ENCODE measurements around the gene AFF1. TPM values are rescaled to one million over a fixed set of nuclear protein-coding genes. Genes with fewer than 3 reads are reported as not detected.

AFF1 gene
- polyA plus RNA-seq, 1 donor (not counting 4 experiments of a cell fraction or from before 2014, with no cell fraction given), result 14.4 TPM

GRCh38 chr4:87116231-87116630, 181.4 kb downstream of the AFF1 start:
- Histone ChIP-seq H3K27ac (ENCODE audit: control insufficient read depth, insufficient read depth, low read length) (no peak overlapping the region), H4K20me1 (ENCODE audit: control insufficient read depth, extremely low read depth, insufficient read depth, low read length) (no peaks in the 10 kb centered on the region), H3K4me1 (ENCODE audit: control insufficient read depth, extremely low read depth, insufficient read depth, low read length) (peaks cover 28% of the 10 kb centered on the region), H2AFZ (ENCODE audit: control insufficient read depth, low read length) (no peak overlapping the region), H3K79me2 (ENCODE audit: control insufficient read depth, insufficient read depth, low read length) (no peaks in the 10 kb centered on the region), H3K9me3 (ENCODE audit: control insufficient read depth, low read depth, low read length) (no peaks in the 10 kb centered on the region), H3K4me3 (ENCODE audit: control insufficient read depth in 2 of 3, extremely low read depth in 1 of 3, insufficient read depth in 2 of 3, low read depth in 1 of 3, low read length in 3 of 3) (no peak overlapping the region), H3K27me3 (ENCODE audit: control insufficient read depth, extremely low read depth, insufficient read depth, low read length) (no peaks in the 10 kb centered on the region), H3K9ac (ENCODE audit: control insufficient read depth, extremely low read depth, insufficient read depth, low read length) (no peak overlapping the region), H3K36me3 (ENCODE audit: control insufficient read depth in 2 of 2, extremely low read depth in 1 of 2, insufficient read depth in 2 of 2, low read length in 2 of 2) (peaks cover 12 to 16% of the 10 kb centered on the region in 2 experiments), H3K9me1 (ENCODE audit: control insufficient read depth, extremely low read depth, insufficient read depth, low read length) (no peaks in the 10 kb centered on the region), H3K4me2 (ENCODE audit: control insufficient read depth, extremely low read depth, insufficient read depth, low read depth, low read length) (no peak overlapping the region)
- dilution Hi-C loops (cut with MboI; ENCODE audit: extremely low pct_ligation_motif_present, low sequenced_read_pairs), result no loop called here
- DNase-seq (ENCODE audit: low read depth, low spot score), result no peak
- FAIRE-seq, result no peak
- TF ChIP-seq CTCF (optimal IDR thresholded peaks at IDR 0.05 in 1 of 3, IDR thresholded peaks at IDR 0.05 in 1 of 3, conservative IDR thresholded peaks at IDR 0.05 in 1 of 3; ENCODE audit: extremely low read depth in 1 of 3, insufficient read depth in 2 of 3, low read length in 3 of 3), result no peak

GRCh38 chr4:87117051-87117731, 182.4 kb downstream of the AFF1 start:
- Histone ChIP-seq H3K9me1 (ENCODE audit: control insufficient read depth, extremely low read depth, insufficient read depth, low read length) (peaks cover 2% of the 10 kb centered on the region), H2AFZ (ENCODE audit: control insufficient read depth, low read length) (no peak overlapping the region), H4K20me1 (ENCODE audit: control insufficient read depth, extremely low read depth, insufficient read depth, low read length) (no peaks in the 10 kb centered on the region), H3K9ac (ENCODE audit: control insufficient read depth, extremely low read depth, insufficient read depth, low read length) (no peak overlapping the region), H3K4me2 (ENCODE audit: control insufficient read depth, extremely low read depth, insufficient read depth, low read depth, low read length) (no peak overlapping the region), H3K4me3 (ENCODE audit: control insufficient read depth in 2 of 3, extremely low read depth in 1 of 3, insufficient read depth in 2 of 3, low read depth in 1 of 3, low read length in 3 of 3) (no peak overlapping the region), H3K79me2 (ENCODE audit: control insufficient read depth, insufficient read depth, low read length) (no peaks in the 10 kb centered on the region), H3K36me3 (ENCODE audit: control insufficient read depth in 2 of 2, extremely low read depth in 1 of 2, insufficient read depth in 2 of 2, low read length in 2 of 2) (peaks cover 10 to 12% of the 10 kb centered on the region in 2 experiments), H3K27ac (ENCODE audit: control insufficient read depth, insufficient read depth, low read length) (no peak overlapping the region), H3K27me3 (ENCODE audit: control insufficient read depth, extremely low read depth, insufficient read depth, low read length) (no peaks in the 10 kb centered on the region), H3K4me1 (ENCODE audit: control insufficient read depth, extremely low read depth, insufficient read depth, low read length) (peaks cover 37% of the 10 kb centered on the region), H3K9me3 (ENCODE audit: control insufficient read depth, low read depth, low read length) (no peaks in the 10 kb centered on the region)
- DNase-seq (ENCODE audit: low read depth, low spot score) (no peak), FAIRE-seq (no peak)
- dilution Hi-C loops (cut with MboI; ENCODE audit: extremely low pct_ligation_motif_present, low sequenced_read_pairs), result no loop called here
- TF ChIP-seq CTCF (optimal IDR thresholded peaks at IDR 0.05 in 1 of 3, IDR thresholded peaks at IDR 0.05 in 1 of 3, conservative IDR thresholded peaks at IDR 0.05 in 1 of 3; ENCODE audit: extremely low read depth in 1 of 3, insufficient read depth in 2 of 3, low read length in 3 of 3) (no peak), EZH2 (IDR thresholded peaks at IDR 0.05; ENCODE audit: low read length) (no peak)

Data from keratinocyte (primary cell).